Nephron (organoid): ENCODE results near the gene CHCHD6.

ENCODE experiments used
- H3K27ac Mint-ChIP-seq, 3 experiments: 2 replicates each; pipeline ENCODE4 v1.8.0; 2020; ENCODE audit warnings: mixed read lengths in 3 of 3, mild to moderate bottlenecking in 2 of 3, moderate library complexity in 1 of 3
- H3K27me3 Mint-ChIP-seq: 2 replicates; pipeline ENCODE4 v1.8.0; 2021; ENCODE audit warnings: low read depth, mild to moderate bottlenecking, moderate library complexity, mixed read lengths
- H3K36me3 Mint-ChIP-seq: 2 replicates; pipeline ENCODE4 v1.8.0; 2020; ENCODE audit warnings: low read depth, mixed read lengths
- H3K4me1 Mint-ChIP-seq: 2 replicates; pipeline ENCODE4 v1.8.0; 2020; ENCODE audit warnings: mixed read lengths
- H3K4me3 Mint-ChIP-seq, 3 experiments: 2 replicates each; pipeline ENCODE4 v1.8.0; 2020; ENCODE audit warnings: mild to moderate bottlenecking in 3 of 3, mixed read lengths in 3 of 3, moderate library complexity in 2 of 3
- H3K9me3 Mint-ChIP-seq: 2 replicates; pipeline ENCODE4 v1.8.0; 2020; ENCODE audit warnings: mixed read lengths
- CTCF ChIP-seq, 3 experiments: fragments of 200-600 bp; sonication (generic); IDR thresholded peaks; one replicate each; pipeline ENCODE4 v1.5.0; 2021; ENCODE audit warnings: antibody characterized with exemption in 3 of 3; ENCODE audit not compliant: unreplicated experiment in 3 of 3

The CHCHD6 gene

GRCh38 chr3:126711121-126711760 lies 7.2 kb downstream of the CHCHD6 start:
- Mint-ChIP-seq H3K36me3 (peaks cover 16% of the 10 kb centered on the region), H3K4me1 (no peaks in the 10 kb centered on the region), H3K27ac (no peak overlapping the region), H3K4me3 (no peak overlapping the region), H3K27me3 (peaks cover 3% of the 10 kb centered on the region), H3K9me3 (no peaks in the 10 kb centered on the region)
- no peak for TF ChIP-seq CTCF (IDR thresholded peaks at IDR 0.05; ENCODE audit: unreplicated experiment in 3 of 3)

DNA sequence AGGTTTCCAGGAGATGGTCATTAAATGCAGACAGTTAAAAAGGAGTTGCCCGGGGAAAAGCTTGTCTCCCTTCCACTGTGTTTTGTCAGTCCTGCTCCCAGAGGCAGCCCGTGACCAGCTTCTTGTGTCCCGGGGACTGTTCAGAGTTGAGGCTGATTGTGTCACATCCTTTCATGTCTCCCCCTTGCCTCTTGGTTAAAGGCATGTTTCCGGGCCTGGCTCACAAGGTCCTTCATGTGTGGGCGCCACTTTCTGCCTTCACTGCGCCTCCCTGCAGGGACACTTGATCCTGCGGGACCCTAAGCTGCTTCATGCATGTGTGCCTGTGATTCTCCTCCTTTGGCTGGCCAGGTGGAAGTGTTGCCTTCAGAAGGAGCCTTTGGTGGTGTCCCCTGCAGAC lies 9.2 kb downstream of the CHCHD6 start:
- peaks cover 3% of the 10 kb centered on the region for H3K27me3 Mint-ChIP-seq
- no peak overlapping the region for H3K27ac Mint-ChIP-seq
- H3K4me1 Mint-ChIP-seq, result no peaks in the 10 kb centered on the region
- H3K4me3 Mint-ChIP-seq, result no peak overlapping the region
- H3K9me3 Mint-ChIP-seq, result no peaks in the 10 kb centered on the region
- no peak for TF ChIP-seq CTCF (IDR thresholded peaks at IDR 0.05; ENCODE audit: unreplicated experiment in 3 of 3)
- peaks cover 3% of the 10 kb centered on the region for H3K36me3 Mint-ChIP-seq

DNA sequence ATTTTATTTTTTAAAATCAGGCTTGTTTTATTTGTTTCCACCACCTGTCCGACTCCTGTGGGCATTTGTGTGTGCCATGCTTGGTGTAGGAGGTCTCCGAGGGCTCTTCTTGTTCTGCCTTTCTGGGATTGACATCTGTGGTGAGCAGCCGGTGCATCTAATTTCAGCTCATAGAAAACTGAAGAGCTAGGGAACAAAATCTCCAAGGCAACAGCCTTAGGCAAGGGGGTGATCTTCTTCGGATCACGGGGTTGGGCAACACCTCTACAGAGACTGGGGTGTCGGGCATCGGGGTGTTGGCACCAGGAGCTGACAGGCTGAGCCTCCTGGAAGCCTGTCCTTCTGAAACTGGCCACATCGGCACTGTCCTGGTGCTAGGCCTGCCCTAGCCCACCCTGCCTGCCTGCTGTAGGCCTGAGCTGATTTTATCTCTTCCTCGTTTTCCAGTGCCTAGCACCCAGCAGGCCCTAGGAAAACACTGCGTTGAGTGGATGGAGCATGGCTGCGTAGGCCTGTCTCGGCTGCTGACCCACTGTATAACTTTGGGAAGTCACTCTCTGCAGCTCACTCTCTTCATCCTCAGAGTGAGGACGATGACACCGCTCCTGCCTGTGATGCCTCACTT lies 10.3 kb downstream of the CHCHD6 start:
- Mint-ChIP-seq H3K27me3 (peaks cover 3% of the 10 kb centered on the region), H3K36me3 (peaks cover 3% of the 10 kb centered on the region), H3K9me3 (no peaks in the 10 kb centered on the region), H3K4me1 (peaks cover 7% of the 10 kb centered on the region), H3K4me3 (no peak overlapping the region), H3K27ac (no peak overlapping the region)
- TF ChIP-seq CTCF (IDR thresholded peaks at IDR 0.05; ENCODE audit: unreplicated experiment in 3 of 3), result no peak

- H3K27ac Mint-ChIP-seq, result no peak overlapping the region
- H3K4me1 Mint-ChIP-seq, result peaks cover 7% of the 10 kb centered on the region
- peaks cover 3% of the 10 kb centered on the region for H3K27me3 Mint-ChIP-seq
Measured at GRCh38 chr3:126714921-126715320, 10.9 kb downstream of the CHCHD6 start.

DNA sequence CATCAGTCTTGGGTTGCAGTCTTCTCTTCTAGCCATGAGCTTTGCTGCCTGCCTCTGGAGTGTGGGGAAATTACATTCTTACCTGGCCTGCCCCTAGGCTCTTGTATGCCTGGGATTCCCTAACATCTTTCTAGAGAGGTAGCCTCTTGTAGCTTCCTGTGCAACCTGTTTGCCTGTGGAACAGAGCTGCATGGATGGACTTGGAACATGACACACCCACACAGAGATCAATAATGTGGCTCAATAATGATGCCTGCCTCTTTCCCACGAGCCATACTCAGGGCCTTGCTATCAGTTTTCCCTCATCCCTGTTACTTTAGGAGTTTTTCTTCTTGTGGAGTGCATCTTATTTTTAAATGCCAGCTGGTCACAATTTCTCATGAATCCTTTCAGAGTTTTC lies 11.4 kb downstream of the CHCHD6 start:
- Mint-ChIP-seq H3K4me1 (peaks cover 7% of the 10 kb centered on the region), H3K9me3 (no peaks in the 10 kb centered on the region), H3K36me3 (no peaks in the 10 kb centered on the region), H3K27ac (no peak overlapping the region), H3K27me3 (peaks cover 3% of the 10 kb centered on the region), H3K4me3 (no peak overlapping the region)
- no peak for TF ChIP-seq CTCF (IDR thresholded peaks at IDR 0.05; ENCODE audit: unreplicated experiment in 3 of 3)

More at GRCh38 chr3:126714921-126715320, 10.9 kb downstream of the CHCHD6 start:
- TF ChIP-seq CTCF (IDR thresholded peaks at IDR 0.05; ENCODE audit: unreplicated experiment in 3 of 3), result no peak
- Mint-ChIP-seq H3K4me3 (no peak overlapping the region), H3K36me3 (no peaks in the 10 kb centered on the region), H3K9me3 (no peaks in the 10 kb centered on the region)

GRCh38 chr3:126716057-126716456 lies 12.0 kb downstream of the CHCHD6 start:
- Mint-ChIP-seq H3K9me3 (no peaks in the 10 kb centered on the region), H3K4me1 (peaks cover 9% of the 10 kb centered on the region), H3K27me3 (peaks cover 3% of the 10 kb centered on the region), H3K4me3 (no peak overlapping the region), H3K36me3 (no peaks in the 10 kb centered on the region), H3K27ac (no peak overlapping the region)
- no peak for TF ChIP-seq CTCF (IDR thresholded peaks at IDR 0.05; ENCODE audit: unreplicated experiment in 3 of 3)
